GM19035 (cell line): ENCODE data around the gene AIFM3.
A peak's percentile ranks its signal among the peaks of the same experiment; 100 is the strongest.

Source experiments
- ATAC-seq: cut with Tn5 transposase; IDR thresholded peaks from one replicate; pipeline ENCODE4 v1.9.1; 2021; ENCODE audit not compliant: unreplicated experiment

The AIFM3 gene

DNA sequence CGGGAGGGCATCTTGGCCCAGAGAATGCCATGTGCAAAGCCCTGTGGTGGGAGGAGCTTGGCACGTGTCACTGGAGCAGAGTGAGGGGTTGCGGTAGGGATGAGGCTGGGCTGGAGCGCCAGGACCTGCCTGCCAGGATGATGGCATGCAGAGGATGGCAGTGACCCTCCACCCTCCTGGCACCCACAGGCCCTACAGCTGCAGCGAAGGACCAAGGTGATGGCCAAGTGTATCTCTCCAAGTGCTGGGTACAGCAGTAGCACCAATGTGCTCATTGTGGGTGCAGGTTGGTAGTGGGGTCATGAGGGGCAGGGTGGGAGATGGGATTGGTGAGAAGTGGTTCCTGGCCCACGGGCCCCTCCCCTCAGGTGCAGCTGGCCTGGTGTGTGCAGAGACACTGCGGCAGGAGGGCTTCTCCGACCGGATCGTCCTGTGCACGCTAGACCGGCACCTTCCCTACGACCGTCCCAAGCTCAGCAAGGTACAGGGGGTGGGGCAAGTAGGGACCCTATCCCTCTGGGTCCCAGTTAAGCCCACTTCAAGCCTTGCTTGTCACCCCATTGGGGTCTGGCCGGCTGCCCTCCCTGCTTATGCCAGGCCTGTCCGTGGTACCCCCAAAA, 7.4 kb downstream of the AIFM3 start:
- no peak for ATAC-seq

- ATAC-seq = no peak
Observed at GRCh38 chr22:20975541-20976290, 8.7 kb downstream of the AIFM3 start.

DNA sequence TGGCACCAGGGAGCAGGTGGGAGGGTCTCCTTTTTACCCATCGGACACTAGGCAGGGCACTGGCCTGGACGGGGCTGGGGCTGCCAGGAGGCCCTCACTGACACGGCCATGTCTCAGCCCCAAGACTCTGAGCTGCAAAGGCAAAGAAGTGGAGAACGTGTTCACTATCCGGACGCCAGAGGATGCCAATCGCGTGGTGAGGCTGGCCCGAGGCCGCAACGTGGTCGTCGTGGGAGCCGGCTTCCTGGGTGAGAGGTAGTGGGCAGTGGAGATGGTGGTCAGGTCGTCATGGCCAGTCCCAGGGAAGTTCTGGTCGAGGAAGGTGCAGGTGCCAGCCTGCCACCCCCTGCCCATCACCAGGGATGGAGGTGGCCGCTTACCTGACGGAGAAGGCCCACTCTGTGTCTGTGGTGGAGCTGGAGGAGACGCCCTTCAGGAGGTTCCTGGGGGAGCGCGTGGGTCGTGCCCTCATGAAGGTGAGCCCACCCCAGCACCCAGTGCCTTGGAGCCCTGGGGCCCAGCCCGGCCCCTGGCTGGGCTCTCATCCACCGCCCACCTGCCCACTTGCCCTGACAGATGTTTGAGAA, 9.3 kb downstream of the AIFM3 start:
- ATAC-seq = no peak

- ATAC-seq = no peak
Observed at GRCh38 chr22:20977019-20977418, 10.0 kb downstream of the AIFM3 start.

GRCh38 chr22:20977516-20978170, 10.6 kb downstream of the AIFM3 start:
- ATAC-seq = no peak

GRCh38 chr22:20978419-20978818, 11.4 kb downstream of the AIFM3 start:
- no peak for ATAC-seq

DNA sequence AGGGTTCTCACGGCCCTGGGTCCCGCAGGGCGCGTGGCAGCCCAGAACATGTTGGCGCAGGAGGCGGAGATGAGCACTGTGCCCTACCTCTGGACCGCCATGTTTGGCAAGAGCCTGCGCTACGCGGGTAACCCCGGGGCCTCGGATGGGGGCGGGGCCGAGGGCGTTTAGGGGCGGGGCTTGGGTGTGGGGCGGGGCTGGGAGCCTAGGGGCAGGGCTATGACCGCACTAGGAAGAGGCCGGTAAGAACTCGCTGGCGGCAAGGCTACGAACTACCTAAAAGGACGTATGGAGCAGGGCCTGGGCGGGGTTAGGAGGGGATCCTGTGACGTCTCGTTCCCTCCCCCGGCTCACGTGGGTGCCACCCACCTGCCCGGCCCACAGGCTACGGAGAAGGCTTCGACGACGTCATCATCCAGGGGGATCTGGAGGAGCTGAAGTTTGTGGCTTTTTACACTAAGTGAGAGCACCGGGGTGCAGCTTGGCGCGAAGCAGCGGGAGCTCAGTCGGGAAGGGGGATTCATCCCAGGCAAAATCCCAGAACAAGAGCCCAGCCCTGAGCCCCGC, 12.3 kb downstream of the AIFM3 start:
- ATAC-seq = no peak

- ATAC-seq = no peak
Observed at GRCh38 chr22:20979940-20980453, 12.9 kb downstream of the AIFM3 start.

DNA sequence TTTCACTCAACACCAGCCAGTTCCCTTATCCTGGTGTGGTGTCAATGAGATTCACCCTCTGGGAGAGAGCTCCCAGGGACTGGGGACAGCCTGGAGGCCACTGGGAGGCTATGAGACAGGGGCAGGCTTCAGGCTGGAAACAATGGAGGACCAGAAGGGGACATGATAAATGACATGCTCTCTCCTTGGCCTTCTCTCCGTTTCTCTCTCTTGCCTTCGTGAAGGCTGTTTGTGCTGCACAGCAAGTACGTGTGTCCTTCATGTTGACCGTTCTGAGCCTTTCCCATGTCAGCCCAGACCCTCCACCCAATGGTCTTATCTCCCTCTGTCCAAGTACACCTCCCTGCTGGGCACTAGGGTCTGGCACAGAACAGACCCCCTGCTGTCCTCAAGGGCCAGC, 13.5 kb downstream of the AIFM3 start:
- ATAC-seq = no peak

- no peak for ATAC-seq
Observed at GRCh38 chr22:20980938-20981722, 14.1 kb downstream of the AIFM3 start.

DNA sequence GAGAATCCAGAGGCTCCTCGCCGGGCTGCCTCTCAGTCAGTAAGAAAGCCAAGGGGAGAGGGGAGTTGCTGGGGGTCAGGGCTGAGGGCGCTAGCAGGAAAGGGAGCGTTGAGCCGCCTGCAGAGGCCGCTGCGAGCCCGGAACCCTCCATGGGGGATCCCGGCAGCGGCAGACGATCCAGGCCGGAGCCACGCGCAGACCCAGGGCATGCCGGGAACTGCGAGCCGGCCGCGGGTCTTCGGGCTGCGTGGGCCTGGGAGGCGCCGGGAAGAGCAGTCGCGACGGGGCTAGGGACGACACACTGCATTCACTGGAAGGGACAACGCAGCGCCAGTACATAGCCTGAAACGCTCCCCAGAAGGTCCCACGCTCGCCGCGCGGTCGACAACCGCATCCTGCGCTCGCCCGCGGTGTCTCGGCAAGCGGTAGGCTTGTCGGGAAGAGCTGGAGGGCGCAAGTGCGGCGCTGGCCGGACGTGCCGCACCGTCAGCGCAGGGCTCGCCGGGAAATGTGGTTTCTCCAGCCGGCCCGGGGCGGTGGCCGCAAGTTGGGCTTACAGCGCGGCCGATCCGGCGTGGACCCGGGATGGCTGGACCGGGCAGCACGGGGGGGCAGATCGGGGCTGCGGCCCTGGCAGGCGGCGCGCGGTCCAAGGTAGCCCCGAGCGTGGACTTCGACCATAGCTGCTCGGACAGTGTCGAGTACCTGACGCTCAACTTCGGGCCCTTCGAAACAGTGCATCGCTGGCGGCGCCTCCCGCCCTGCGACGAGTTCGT, 14.9 kb downstream of the AIFM3 start, which contains the start of gene LZTR1:
LZTR1 (plus strand) TSS at position 511 of the 776 bp plus-strand sequence; CDS start at position 586, 75 bp downstream.
- peak; percentile 83 for ATAC-seq

- ATAC-seq = peak; percentile 22
Observed at GRCh38 chr22:20982563-20982882, 15.5 kb downstream of the AIFM3 start.

- no peak for ATAC-seq
Observed at GRCh38 chr22:20983081-20983771, 16.2 kb downstream of the AIFM3 start.

- no peak for ATAC-seq
Observed at GRCh38 chr22:20985720-20986119, 18.7 kb downstream of the AIFM3 start.

DNA sequence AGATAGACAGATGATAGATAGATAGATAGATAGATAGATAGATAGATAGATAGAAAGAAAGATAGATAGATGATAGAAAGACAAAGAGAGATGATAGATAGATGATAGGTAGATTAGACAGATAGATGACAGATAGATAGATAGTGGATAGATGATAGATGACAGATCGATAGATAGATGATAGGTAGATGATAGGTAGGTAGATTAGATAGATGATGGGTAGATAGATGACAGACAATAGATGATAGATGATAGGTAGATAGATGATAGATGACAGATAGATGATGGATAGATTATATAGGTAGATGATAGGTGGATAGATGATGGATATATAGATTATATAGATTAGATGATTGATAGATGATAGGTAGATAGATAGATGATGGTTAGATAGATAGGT, 19.3 kb downstream of the AIFM3 start:
- ATAC-seq = no peak

- no peak for ATAC-seq
Observed at GRCh38 chr22:20987375-20987774, 20.3 kb downstream of the AIFM3 start.

DNA sequence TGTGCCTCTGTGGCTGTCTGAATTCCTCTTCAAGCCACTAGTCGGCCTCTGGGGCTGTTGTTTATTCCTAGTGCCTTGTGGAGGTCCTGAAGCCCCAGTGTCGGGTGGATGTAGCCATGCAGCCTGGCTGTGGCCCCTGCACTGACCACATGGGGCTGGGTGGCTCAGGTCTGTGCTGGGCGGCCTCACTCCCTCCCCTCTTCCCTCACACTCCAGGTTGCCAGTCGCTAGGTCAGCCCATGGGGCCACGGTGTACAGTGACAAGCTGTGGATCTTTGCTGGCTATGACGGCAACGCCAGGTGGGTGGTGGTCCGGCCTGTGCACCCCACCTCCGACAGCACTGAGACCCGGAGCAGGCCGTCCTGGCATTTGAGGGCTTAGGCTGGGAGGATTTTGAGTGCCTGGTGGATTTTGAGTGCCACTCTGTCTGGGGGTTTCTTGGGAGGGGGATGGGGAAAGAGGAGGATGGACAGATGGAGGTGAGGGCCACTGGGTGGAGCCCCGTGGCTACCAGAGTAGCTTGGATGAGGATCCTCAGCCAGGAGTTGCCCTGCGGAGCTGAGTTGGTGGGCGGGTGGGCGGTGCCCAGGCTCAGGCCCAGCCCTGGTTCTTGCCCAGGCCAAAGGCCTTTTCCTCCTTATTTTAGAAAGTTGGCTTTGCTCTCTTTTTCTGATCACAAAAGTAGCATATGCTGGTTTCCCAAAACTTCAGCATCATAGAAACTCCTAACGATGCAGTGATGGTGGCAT, 21.7 kb downstream of the AIFM3 start:
- no peak for ATAC-seq

- ATAC-seq = no peak
Observed at GRCh38 chr22:20989323-20990138, 22.5 kb downstream of the AIFM3 start.
